Effector memory CD4-positive, alpha-beta T cell (primary cell): ENCODE results near the gene AMN1.
"Not testable (repeated sequence)": the region's sequence is repeated elsewhere in the genome, so short reads cannot be mapped to it uniquely, and the experiment has no call there.

ENCODE experiments used
- DNase-seq, 3 donors: peaks; one replicate each; pipeline ENCODE4 v3.0.0-alpha.2; 2020
- H3K27ac ChIP-seq: 2 replicates; pipeline ENCODE4 v1.7.0; 2013; ENCODE audit warnings: mild to moderate bottlenecking, low read length, moderate library complexity; ENCODE audit not compliant: insufficient read depth, poor library complexity, severe bottlenecking
- H3K27me3 ChIP-seq: replicated peaks from 2 replicates; pipeline ENCODE4 v1.7.0; 2013; ENCODE audit warnings: mild to moderate bottlenecking, low read length; ENCODE audit not compliant: insufficient read depth, control insufficient read depth, poor library complexity, severe bottlenecking
- H3K36me3 ChIP-seq: 2 replicates; pipeline ENCODE4 v1.7.0; 2013; ENCODE audit warnings: mild to moderate bottlenecking, low read length, moderate library complexity; ENCODE audit not compliant: control insufficient read depth, insufficient read depth
- H3K4me1 ChIP-seq: 2 replicates; pipeline ENCODE4 v1.7.0; 2013; ENCODE audit warnings: low read length, mild to moderate bottlenecking; ENCODE audit not compliant: control insufficient read depth, insufficient read depth, poor library complexity, severe bottlenecking
- H3K4me3 ChIP-seq: 2 replicates; pipeline ENCODE4 v1.7.0; 2013; ENCODE audit warnings: low read length, low read depth, mild to moderate bottlenecking; ENCODE audit not compliant: insufficient read depth, poor library complexity, severe bottlenecking
- H3K9me3 ChIP-seq: 2 replicates; pipeline ENCODE4 v1.7.0; 2013; ENCODE audit warnings: mild to moderate bottlenecking, low read length, moderate library complexity; ENCODE audit not compliant: control insufficient read depth

AMN1 gene

GRCh38 chr12:31736472-31736871 is 7.7 kb upstream of the AMN1 start:
- DNase-seq, result peak; percentile 29 to 59 (median 43)
- H3K27me3 ChIP-seq, result no peaks in the 10 kb centered on the region
- H3K4me3 ChIP-seq, result no peak overlapping the region
- no peaks in the 10 kb centered on the region for H3K9me3 ChIP-seq
- H3K36me3 ChIP-seq, result no peaks in the 10 kb centered on the region
- peaks cover 16% of the 10 kb centered on the region for H3K4me1 ChIP-seq
- peak overlapping the region; percentile 64 for H3K27ac ChIP-seq

- H3K36me3 ChIP-seq, H3K9me3 ChIP-seq, H3K27me3 ChIP-seq, H3K27ac ChIP-seq, H3K4me3 ChIP-seq: not testable (repeated sequence)
- DNase-seq, result peak in 2 of 3 donors; percentile 21 to 22
- H3K4me1 ChIP-seq, result peaks cover 20% of the 10 kb centered on the region
Observed at GRCh38 chr12:31733549-31734432, 5.0 kb upstream of the AMN1 start.

- no peak for DNase-seq
- no peak overlapping the region for H3K4me3 ChIP-seq
- H3K27ac ChIP-seq, result no peak overlapping the region
- H3K9me3 ChIP-seq, result no peaks in the 10 kb centered on the region
- no peaks in the 10 kb centered on the region for H3K36me3 ChIP-seq
- H3K27me3 ChIP-seq, result no peaks in the 10 kb centered on the region
- peaks cover 21% of the 10 kb centered on the region for H3K4me1 ChIP-seq
Observed at GRCh38 chr12:31732926-31733548, 4.2 kb upstream of the AMN1 start.

GRCh38 chr12:31731203-31731602 is 2.4 kb upstream of the AMN1 start:
- not testable (repeated sequence) for H3K27me3 ChIP-seq, H3K36me3 ChIP-seq, DNase-seq, H3K27ac ChIP-seq, H3K9me3 ChIP-seq, H3K4me3 ChIP-seq
- peaks cover 18% of the 10 kb centered on the region for H3K4me1 ChIP-seq

GRCh38 chr12:31729705-31730104 is 884 bp upstream of the AMN1 start:
- Histone ChIP-seq H3K27me3 (no peaks in the 10 kb centered on the region), H3K4me1 (peaks cover 18% of the 10 kb centered on the region), H3K27ac (peak overlapping the region; percentile 91), H3K4me3 (peak overlapping the region; percentile 82), H3K9me3 (no peaks in the 10 kb centered on the region), H3K36me3 (no peaks in the 10 kb centered on the region)
- DNase-seq, result no peak

GRCh38 chr12:31728289-31728916 is 418 bp downstream of the AMN1 start:
- no peaks in the 10 kb centered on the region for H3K9me3 ChIP-seq

GRCh38 chr12:31727192-31727591 is 1.6 kb downstream of the AMN1 start:
- Histone ChIP-seq H3K27me3 (no peaks in the 10 kb centered on the region), H3K4me3 (no peak overlapping the region), H3K9me3 (no peaks in the 10 kb centered on the region), H3K27ac (no peak overlapping the region), H3K36me3 (no peaks in the 10 kb centered on the region), H3K4me1 (peaks cover 14% of the 10 kb centered on the region)
- no peak for DNase-seq

More at GRCh38 chr12:31728289-31728916, 418 bp downstream of the AMN1 start:
- Histone ChIP-seq H3K36me3 (no peaks in the 10 kb centered on the region), H3K27me3 (no peaks in the 10 kb centered on the region), H3K4me1 (peaks cover 14% of the 10 kb centered on the region), H3K27ac (peak overlapping the region; percentile 91), H3K4me3 (peak overlapping the region; percentile 82)
- DNase-seq, result peak in 1 of 3 donors; percentile 22

- Histone ChIP-seq H3K27ac (no peak overlapping the region), H3K4me3 (no peak overlapping the region), H3K27me3 (no peaks in the 10 kb centered on the region), H3K9me3 (no peaks in the 10 kb centered on the region), H3K4me1 (peaks cover 14% of the 10 kb centered on the region), H3K36me3 (no peaks in the 10 kb centered on the region)
- no peak for DNase-seq
Observed at GRCh38 chr12:31726575-31726974, 2.2 kb downstream of the AMN1 start.

- no peaks in the 10 kb centered on the region for H3K27me3 ChIP-seq
Observed at GRCh38 chr12:31724557-31724956, 4.3 kb downstream of the AMN1 start.

GRCh38 chr12:31722580-31722979 is 6.2 kb downstream of the AMN1 start:
- no peak for DNase-seq
- Histone ChIP-seq H3K36me3 (peaks cover 5% of the 10 kb centered on the region), H3K27me3 (no peaks in the 10 kb centered on the region), H3K9me3 (no peaks in the 10 kb centered on the region), H3K4me3 (no peak overlapping the region), H3K4me1 (no peaks in the 10 kb centered on the region), H3K27ac (no peak overlapping the region)

More at GRCh38 chr12:31724557-31724956, 4.3 kb downstream of the AMN1 start:
- H3K27ac ChIP-seq, result no peak overlapping the region
- no peak for DNase-seq
- H3K9me3 ChIP-seq, result no peaks in the 10 kb centered on the region
- no peaks in the 10 kb centered on the region for H3K36me3 ChIP-seq
- H3K4me3 ChIP-seq, result no peak overlapping the region
- peaks cover 8% of the 10 kb centered on the region for H3K4me1 ChIP-seq
